ENCODE data around the gene COL4A2. TPM values are rescaled to one million over a fixed set of nuclear protein-coding genes. Genes with fewer than 3 reads are reported as not detected.

Gene COL4A2
- total RNA-seq, 1 donor from 2014 or later, result not detected

DNA sequence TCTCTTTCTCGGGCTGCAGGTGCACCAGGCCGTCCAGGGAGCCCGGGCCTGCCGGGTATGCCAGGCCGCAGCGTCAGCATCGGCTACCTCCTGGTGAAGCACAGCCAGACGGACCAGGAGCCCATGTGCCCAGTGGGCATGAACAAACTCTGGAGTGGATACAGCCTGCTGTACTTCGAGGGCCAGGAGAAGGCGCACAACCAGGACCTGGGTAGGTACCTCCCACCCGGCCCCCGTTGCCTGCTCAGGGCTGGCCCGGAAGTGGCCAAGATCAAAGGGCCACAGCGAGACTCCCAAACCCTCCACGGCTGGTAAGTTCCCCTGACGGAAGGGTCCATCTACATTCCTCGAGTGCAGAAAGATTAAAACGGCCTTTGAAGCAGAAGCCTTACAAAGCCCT, 199.3 kb downstream of the COL4A2 start:
- intact Hi-C loops (cut with micrococcal nuclease), result loop anchor here (5.0 kb wide), 1 partner anchor 49 kb away; no protein-coding TSS in a partner anchor
- TF ChIP-seq CTCF (IDR thresholded peaks at IDR 0.05), result no peak
- ChIA-PET CTCF (no interaction called here), POLR2A (no interaction called here)
- H3K4me1 Mint-ChIP-seq, result peaks cover 9% of the 10 kb centered on the region
- no peak for DNase-seq
- no peaks in the 10 kb centered on the region for H3K36me3 Mint-ChIP-seq (ENCODE audit: low read depth)
- no peak overlapping the region for H3K27ac Mint-ChIP-seq
- no peak overlapping the region for H3K4me3 Mint-ChIP-seq
- H3K27me3 Mint-ChIP-seq, result peaks cover 3% of the 10 kb centered on the region
- ATAC-seq (ENCODE audit: low read depth), result no peak
- H3K9me3 Mint-ChIP-seq, result no peaks in the 10 kb centered on the region

DNA sequence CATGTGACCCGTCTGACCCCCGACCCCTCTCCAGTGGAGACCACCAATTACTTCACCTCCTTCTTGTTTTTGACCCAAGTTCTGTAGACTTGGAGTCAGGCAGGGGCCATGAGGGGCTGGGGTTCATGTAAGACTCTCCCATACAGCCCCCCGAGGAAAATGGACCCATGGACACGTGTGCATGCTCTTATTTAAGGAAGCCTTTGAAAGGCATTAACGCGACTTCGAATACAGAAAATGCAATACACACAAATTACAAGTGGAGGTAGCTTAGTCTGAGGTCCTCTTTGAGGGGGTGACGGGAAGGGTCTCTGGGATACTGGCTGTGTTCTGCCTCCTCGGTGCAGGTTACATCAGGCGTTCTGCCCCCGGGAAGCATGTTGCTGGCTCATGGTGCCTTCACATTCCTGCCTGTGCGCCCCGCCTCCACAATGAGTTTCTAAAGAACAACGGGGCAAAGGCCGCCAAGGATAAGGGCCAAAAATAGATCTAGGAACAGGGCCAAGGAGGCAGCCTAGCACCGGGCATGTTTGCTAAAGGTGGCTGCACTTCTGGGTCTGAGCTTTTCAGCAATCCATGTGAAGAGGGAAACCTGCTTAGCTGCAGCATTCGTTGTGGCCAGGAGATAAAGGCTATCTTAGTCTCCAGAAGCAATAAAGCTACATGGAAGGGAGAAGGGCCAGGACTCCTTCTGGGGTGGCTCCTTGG, 199.9 kb downstream of the COL4A2 start:
- peaks cover 9% of the 10 kb centered on the region for H3K4me1 Mint-ChIP-seq
- no peak for ATAC-seq (ENCODE audit: low read depth)
- intact Hi-C loops (cut with micrococcal nuclease), result loop anchor here (5.0 kb wide), 1 partner anchor 50 kb away; no protein-coding TSS in a partner anchor
- H3K9me3 Mint-ChIP-seq, result no peaks in the 10 kb centered on the region
- H3K4me3 Mint-ChIP-seq, result no peak overlapping the region
- no peak for TF ChIP-seq CTCF (IDR thresholded peaks at IDR 0.05)
- peaks cover 2% of the 10 kb centered on the region for H3K27me3 Mint-ChIP-seq
- H3K36me3 Mint-ChIP-seq (ENCODE audit: low read depth), result no peaks in the 10 kb centered on the region
- no peak for DNase-seq
- H3K27ac Mint-ChIP-seq, result no peak overlapping the region
- ChIA-PET POLR2A (no interaction called here), CTCF (no interaction called here)

DNA sequence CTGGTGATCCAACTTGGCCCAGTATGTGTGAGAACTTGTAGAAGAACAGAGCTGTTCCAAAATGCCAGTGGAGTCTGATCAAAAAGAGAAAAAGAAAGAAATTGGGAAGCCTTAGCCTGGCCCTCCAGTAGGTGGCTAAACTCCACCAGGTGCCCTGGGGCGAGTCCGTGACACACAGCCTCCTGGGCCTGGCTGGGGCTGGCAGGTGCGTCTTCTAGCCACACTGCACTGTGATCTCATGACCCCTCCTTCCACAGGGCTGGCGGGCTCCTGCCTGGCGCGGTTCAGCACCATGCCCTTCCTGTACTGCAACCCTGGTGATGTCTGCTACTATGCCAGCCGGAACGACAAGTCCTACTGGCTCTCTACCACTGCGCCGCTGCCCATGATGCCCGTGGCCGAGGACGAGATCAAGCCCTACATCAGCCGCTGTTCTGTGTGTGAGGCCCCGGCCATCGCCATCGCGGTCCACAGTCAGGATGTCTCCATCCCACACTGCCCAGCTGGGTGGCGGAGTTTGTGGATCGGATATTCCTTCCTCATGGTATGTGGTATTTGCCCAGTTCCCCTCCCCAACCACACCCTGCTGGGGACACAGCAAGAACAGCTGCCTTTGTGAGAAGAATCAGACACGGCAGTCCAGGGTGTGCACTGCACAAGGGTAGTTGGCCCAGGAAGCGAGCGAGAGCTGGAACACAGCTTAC, 200.7 kb downstream of the COL4A2 start:
- H3K27me3 Mint-ChIP-seq, result no peaks in the 10 kb centered on the region
- no peaks in the 10 kb centered on the region for H3K36me3 Mint-ChIP-seq (ENCODE audit: low read depth)
- no peak overlapping the region for H3K4me3 Mint-ChIP-seq
- H3K9me3 Mint-ChIP-seq, result no peaks in the 10 kb centered on the region
- intact Hi-C loops (cut with micrococcal nuclease), result loop anchor here (5.0 kb wide), 1 partner anchor 51 kb away; no protein-coding TSS in a partner anchor
- no peak for TF ChIP-seq CTCF (IDR thresholded peaks at IDR 0.05)
- ChIA-PET POLR2A (no interaction called here), CTCF (no interaction called here)
- no peak overlapping the region for H3K27ac Mint-ChIP-seq
- no peak for ATAC-seq (ENCODE audit: low read depth)
- no peak for DNase-seq
- H3K4me1 Mint-ChIP-seq, result peaks cover 9% of the 10 kb centered on the region

DNA sequence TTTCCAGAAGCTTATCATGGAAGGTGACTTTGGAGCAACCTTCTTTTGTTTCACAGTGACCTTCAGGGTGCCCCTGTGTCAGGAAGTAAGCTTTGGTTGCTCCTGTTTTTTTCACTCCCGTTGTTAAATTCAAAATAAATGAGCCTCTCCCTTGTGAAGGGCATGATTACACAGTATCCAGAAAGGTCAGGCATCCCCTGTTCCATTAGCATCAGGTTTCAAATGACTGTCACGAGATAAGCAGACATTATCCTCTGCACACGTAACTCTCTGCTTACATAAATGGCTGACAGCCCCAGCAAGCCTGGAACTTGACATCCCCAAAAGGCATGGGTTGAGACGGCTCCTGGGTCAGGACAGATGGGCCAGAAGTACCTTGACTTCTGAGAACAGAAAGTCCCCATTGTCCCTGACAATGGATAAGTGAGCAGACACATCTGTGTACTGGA, 202.4 kb downstream of the COL4A2 start:
- Mint-ChIP-seq H3K9me3 (no peaks in the 10 kb centered on the region), H3K27me3 (no peaks in the 10 kb centered on the region), H3K36me3 (ENCODE audit: low read depth) (no peaks in the 10 kb centered on the region), H3K4me1 (peaks cover 9% of the 10 kb centered on the region), H3K4me3 (no peak overlapping the region), H3K27ac (no peak overlapping the region)
- no peak for TF ChIP-seq CTCF (IDR thresholded peaks at IDR 0.05)
- ChIA-PET CTCF (interaction anchor here (1.3 kb wide), 1 partner anchor 54 kb away, joined by 4 read pairs; no protein-coding TSS in a partner anchor), POLR2A (no interaction called here)
- no peak for ATAC-seq (ENCODE audit: low read depth)
- intact Hi-C loops (cut with micrococcal nuclease), result loop anchor here (5.0 kb wide), 1 partner anchor 52 kb away; no protein-coding TSS in a partner anchor
- DNase-seq, result no peak
